H1 (cell line): ENCODE measurements around the gene TCEANC. TPM values are rescaled to one million over a fixed set of nuclear protein-coding genes. Genes with fewer than 3 reads are reported as not detected.

Experiments
- CTCF ChIA-PET: fragments of 300-600 bp; sonication (Branson Sonifier 250); formaldehyde crosslinking; loops from one replicate; lab custom pipeline; 2021; ENCODE audit not compliant: partially characterized antibody; lab: Charles Lee
- POLR2A ChIA-PET: fragments of 300-600 bp; sonication (Branson Sonifier 250); formaldehyde crosslinking; loops from one replicate; lab custom pipeline; 2021; ENCODE audit warnings: inconsistent platforms; ENCODE audit not compliant: partially characterized antibody; lab: Charles Lee
- DNase-seq, 2 experiments: peaks; one replicate each; pipeline versions ENCODE4 v3.0.0 to v3.0.0-alpha.2; 2010 to 2022; ENCODE audit warnings: low spot score in 2 of 2, low read depth in 1 of 2, mixed read lengths in 1 of 2
- FAIRE-seq: peaks from 2 replicates; lab custom pipeline; 2011; peaks lifted over from hg19 to GRCh38; lab: Jason Lieb, UNC
- H2AFZ ChIP-seq: 2 replicates; pipeline ENCODE4 v1.8.1; 2012; ENCODE audit warnings: low read length, inconsistent platforms
- H2AK5ac ChIP-seq: 2 replicates; pipeline ENCODE4 v1.6.1; 2013; ENCODE audit warnings: low read depth, low read length
- H2BK120ac ChIP-seq: replicated peaks from 2 replicates; pipeline ENCODE3; 2013; ENCODE audit warnings: low read depth, low read length, inconsistent platforms
- H2BK12ac ChIP-seq: 2 replicates; pipeline ENCODE4 v1.6.1; 2013; ENCODE audit warnings: low read depth, low read length
- H2BK15ac ChIP-seq: 2 replicates; pipeline ENCODE4 v1.6.1; 2013; ENCODE audit warnings: low read length
- H2BK20ac ChIP-seq: 2 replicates; pipeline ENCODE4 v1.6.1; 2013; ENCODE audit warnings: low read length
- H2BK5ac ChIP-seq: 2 replicates; pipeline ENCODE4 v1.6.1; 2013; ENCODE audit warnings: low read depth, low read length
- H3K14ac ChIP-seq: 2 replicates; pipeline ENCODE4 v1.6.1; 2013; ENCODE audit warnings: inconsistent platforms; ENCODE audit not compliant: insufficient read length
- H3K18ac ChIP-seq: 2 replicates; pipeline ENCODE4 v1.6.1; 2013; ENCODE audit warnings: low read length; ENCODE audit errors: extremely low read depth
- H3K23ac ChIP-seq: 2 replicates; pipeline ENCODE4 v1.6.1; 2013; ENCODE audit warnings: inconsistent platforms; ENCODE audit not compliant: insufficient read length
- H3K23me2 ChIP-seq: 2 replicates; pipeline ENCODE4 v1.6.1; 2013; ENCODE audit warnings: low read depth, low read length
- H3K27ac ChIP-seq: 2 replicates; pipeline ENCODE4 v1.6.1; 2011; ENCODE audit warnings: low read depth, low read length, inconsistent platforms
- H3K27me3 ChIP-seq, 4 experiments: replicated peaks in 1 of 4; 1 replicate in 1 of 4; 2 replicates in 3 of 4; pipeline versions ENCODE4 v1.6.1 to v1.8.1; 2011 to 2013; ENCODE audit warnings: low read length in 3 of 4, mild to moderate bottlenecking in 3 of 4, inconsistent platforms in 2 of 4, mixed read lengths in 2 of 4, moderate library complexity in 1 of 4; ENCODE audit not compliant: control insufficient read depth in 3 of 4, insufficient read depth in 3 of 4; ENCODE audit errors: extremely low read depth in 1 of 4
- H3K36me3 ChIP-seq, 4 experiments: 2 replicates each; pipeline versions ENCODE4 v1.6.1 to v1.8.1; 2011 to 2013; ENCODE audit warnings: mild to moderate bottlenecking in 4 of 4, low read length in 3 of 4, moderate library complexity in 2 of 4, control low read depth in 1 of 4, inconsistent platforms in 1 of 4; ENCODE audit not compliant: insufficient read depth in 4 of 4, control insufficient read depth in 2 of 4
- H3K4ac ChIP-seq: replicated peaks from 2 replicates; pipeline ENCODE3; 2013; ENCODE audit warnings: low read length, low read depth, mixed read lengths, inconsistent platforms; ENCODE audit not compliant: insufficient read length
- H3K4me1 ChIP-seq, 4 experiments: replicated peaks in 1 of 4; 1 replicate in 1 of 4; 2 replicates in 3 of 4; pipeline versions ENCODE4 v1.6.1 to v1.8.1; 2011 to 2013; ENCODE audit warnings: low read length in 3 of 4, inconsistent platforms in 2 of 4, mixed read lengths in 1 of 4; ENCODE audit not compliant: insufficient read depth in 4 of 4, control insufficient read depth in 3 of 4
- H3K4me2 ChIP-seq, 2 experiments: 2 replicates each; pipeline versions ENCODE4 v1.6.1 to v1.8.1; 2011 to 2013; ENCODE audit warnings: low read depth in 2 of 2, low read length in 2 of 2, control low read depth in 1 of 2, inconsistent platforms in 1 of 2, mild to moderate bottlenecking in 1 of 2; ENCODE audit not compliant: insufficient read depth in 1 of 2
- H3K4me3 ChIP-seq, 4 experiments: fragments of 200-600, 300-600 bp in 1 of 4; sonication (generic), shearing (Covaris generic), sonication (Bioruptor Twin) in 1 of 4; 2 replicates each; pipeline versions ENCODE4 v1.5.1 to v1.8.1; 2011 to 2016; ENCODE audit warnings: low read length in 4 of 4, low read depth in 3 of 4, control low read depth in 2 of 4, inconsistent platforms in 2 of 4, mild to moderate bottlenecking in 2 of 4, mixed read lengths in 1 of 4, moderate library complexity in 1 of 4; ENCODE audit not compliant: insufficient read depth in 2 of 4; ENCODE audit errors: extremely low read depth in 1 of 4
- H3K56ac ChIP-seq: replicated peaks from 2 replicates; pipeline ENCODE3; 2013; ENCODE audit warnings: low read depth, mild to moderate bottlenecking, mixed read lengths, low read length, inconsistent platforms; ENCODE audit not compliant: insufficient read length
- H3K79me1 ChIP-seq: 2 replicates; pipeline ENCODE4 v1.6.1; 2013; ENCODE audit warnings: low read depth, low read length, control low read depth
- H3K79me2 ChIP-seq, 2 experiments: 2 replicates each; pipeline versions ENCODE4 v1.6.1 to v1.8.1; 2012 to 2013; ENCODE audit warnings: low read length in 2 of 2, mild to moderate bottlenecking in 2 of 2, inconsistent platforms in 1 of 2; ENCODE audit not compliant: insufficient read depth in 2 of 2, control insufficient read depth in 1 of 2
- H3K9ac ChIP-seq, 4 experiments: replicated peaks in 1 of 4; 1 replicate in 1 of 4; 2 replicates in 3 of 4; pipeline versions ENCODE4 v1.6.1 to v1.8.1; 2011 to 2013; ENCODE audit warnings: low read depth in 3 of 4, low read length in 3 of 4, control low read depth in 2 of 4, mild to moderate bottlenecking in 2 of 4, moderate library complexity in 2 of 4, inconsistent platforms in 1 of 4; ENCODE audit errors: extremely low read depth in 1 of 4
- H3K9me3 ChIP-seq, 2 experiments: 2 replicates each; pipeline versions ENCODE4 v1.6.1 to v1.8.1; 2012 to 2013; ENCODE audit warnings: mild to moderate bottlenecking in 2 of 2, moderate library complexity in 2 of 2, control low read depth in 1 of 2, inconsistent platforms in 1 of 2, low read depth in 1 of 2, low read length in 1 of 2, mixed read lengths in 1 of 2; ENCODE audit not compliant: insufficient read depth in 2 of 2
- H4K20me1 ChIP-seq, 2 experiments: replicated peaks in 1 of 2; 2 replicates each; pipeline versions ENCODE3 to v1.8.1; 2011 to 2013; ENCODE audit warnings: inconsistent platforms in 2 of 2, low read length in 2 of 2, mild to moderate bottlenecking in 1 of 2; ENCODE audit not compliant: insufficient read depth in 2 of 2, control insufficient read depth in 1 of 2
- H4K5ac ChIP-seq: 2 replicates; pipeline ENCODE4 v1.6.1; 2013; ENCODE audit warnings: low read length, low read depth, mixed read lengths, inconsistent platforms; ENCODE audit not compliant: insufficient read length
- H4K8ac ChIP-seq: 2 replicates; pipeline ENCODE4 v1.8.0; 2013; ENCODE audit warnings: mild to moderate bottlenecking, moderate library complexity, low read length, inconsistent platforms; ENCODE audit not compliant: insufficient read depth; ENCODE audit errors: extremely low read depth
- H4K91ac ChIP-seq: replicated peaks from 2 replicates; pipeline ENCODE3; 2013; ENCODE audit warnings: low read length, mixed read lengths, inconsistent platforms; ENCODE audit not compliant: insufficient read length
- ATF3 ChIP-seq: IDR thresholded peaks from 2 replicates; pipeline ENCODE4 v1.6.1; 2011; ENCODE audit warnings: low read depth, mild to moderate bottlenecking, low read length; ENCODE audit not compliant: insufficient read depth
- WGBS, 2 experiments: shearing (Covaris generic) in 1 of 2; methylation state at CpG; one replicate each; pipeline versions ENCODE4 v1.1.6 to v1.1.7; 2013 to 2015; ENCODE audit warnings: low lambda C conversion rate in 2 of 2, mixed read lengths in 2 of 2, inconsistent platforms in 1 of 2, low coverage in 1 of 2, missing lambda C conversion rate in 1 of 2; ENCODE audit not compliant: insufficient replicate concordance in 2 of 2, insufficient coverage in 1 of 2, insufficient read length in 1 of 2; ENCODE audit errors: extremely low coverage in 1 of 2, missing lambda C conversion rate in 1 of 2; 5-methylcytosine and 5-hydroxymethylcytosine counted together
- polyA plus RNA-seq, 7 experiments: library from polyadenylated mRNA; depleted of rRNA in 3 of 7; stranded (reverse) in 5 of 7; unstranded in 2 of 7; fragments of >200 nt in 5 of 7; fragments of 200-250 nt in 2 of 7; gene quantifications; 1 replicate in 5 of 7; 2 replicates in 1 of 7; 4 replicates in 1 of 7; pipeline versions ENCODE4 v1.2.1 to v1.2.3, GENCODE V29; 2011 to 2013; ENCODE audit warnings: missing spikeins in 2 of 7, mixed read lengths in 2 of 7
- total RNA-seq: library from RNA; stranded (reverse); fragmentation: NEBNext Ultra II Directional; extraction: Animal tissue kit (Norgen Biotek cat#: 25700); gene quantifications from 2 replicates; pipeline ENCODE4 v1.2.1, GENCODE V29; 2021

TCEANC gene
- total and polyA plus RNA-seq, 2 of the 8 experiments (the other 6 are each of a cell fraction or from before 2014, with no cell fraction given) = 0.88 to 2.0 TPM

- no peak for DNase-seq
- POLR2A ChIA-PET = interaction anchor here (1.1 kb wide), 1 partner anchor 10 kb away, joined by 3 read pairs; no protein-coding TSS in a partner anchor
- H2AK5ac ChIP-seq = no peak overlapping the region
These were observed 58.2 kb downstream of the TCEANC start for GRCh38 chrX:13711141-13711540.

More at GRCh38 chrX:13711141-13711540, 58.2 kb downstream of the TCEANC start:
- Histone ChIP-seq H3K9ac (no peak overlapping the region), H2BK20ac (no peak overlapping the region), H3K36me3 (peaks cover 0 to 7% (median 0%) of the 10 kb centered on the region in 4 experiments; a peak in 3 of 8 replicates), H4K5ac (no peak overlapping the region), H3K4me3 (no peak overlapping the region), H3K14ac (no peak overlapping the region), H3K79me2 (peaks cover 0 to 2% of the 10 kb centered on the region in 2 experiments; a peak in 1 of 4 replicates), H3K18ac (no peak overlapping the region), H2BK120ac (no peak overlapping the region), H2BK12ac (no peak overlapping the region), H3K4me2 (no peak overlapping the region), H3K23me2 (no peaks in the 10 kb centered on the region), H3K23ac (no peak overlapping the region), H3K9me3 (no peaks in the 10 kb centered on the region), H3K4me1 (no peaks in the 10 kb centered on the region), H4K91ac (no peak overlapping the region), H4K20me1 (peaks cover 0 to 2% of the 10 kb centered on the region in 2 experiments), H2BK5ac (no peak overlapping the region), H3K4ac (no peak overlapping the region), H3K56ac (no peak overlapping the region), H2BK15ac (no peak overlapping the region), H2AFZ (no peak overlapping the region), H3K27ac (no peak overlapping the region), H3K79me1 (no peaks in the 10 kb centered on the region), H3K27me3 (no peaks in the 10 kb centered on the region), H4K8ac (no peak overlapping the region)
- WGBS, 2 experiments = 83% methylated on average over 4 of the region's 4 CpGs; no CpG with 5 or more reads in 1 of the 2 experiments
- CTCF ChIA-PET = no interaction called here
- FAIRE-seq = no peak
- no peak for TF ChIP-seq ATF3

Other genes with a start within 250 kb of the TCEANC start
- gene EGFL6, start 83.5 kb upstream of the TCEANC start, total RNA-seq = 0.93 and 1.0 TPM in 2 replicates
- 1.1 TPM in 2 replicates for gene EGFL6, start 83.5 kb upstream of the TCEANC start, polyA plus RNA-seq (2011; rRNA removed)
- gene RAB9A, start 36.0 kb downstream of the TCEANC start, total RNA-seq = 29.4 and 34.0 TPM in 2 replicates
- 12.4 and 21.8 TPM in 2 replicates for gene RAB9A, start 36.0 kb downstream of the TCEANC start, polyA plus RNA-seq (2011; rRNA removed)
- 10.8 and 11.6 TPM in 2 replicates for gene TRAPPC2, start 81.5 kb downstream of the TCEANC start, total RNA-seq
- 5.8 and 6.7 TPM in 2 replicates for gene TRAPPC2, start 81.5 kb downstream of the TCEANC start, polyA plus RNA-seq (2011; rRNA removed)
- gene OFD1, start 81.6 kb downstream of the TCEANC start, total RNA-seq = 21.4 and 23.4 TPM in 2 replicates
- 8.0 and 9.0 TPM in 2 replicates for gene OFD1, start 81.6 kb downstream of the TCEANC start, polyA plus RNA-seq (2011; rRNA removed)
- 123 and 132 TPM in 2 replicates for gene GPM6B, start 164.0 kb downstream of the TCEANC start, total RNA-seq
- 175 and 179 TPM in 2 replicates for gene GPM6B, start 164.0 kb downstream of the TCEANC start, polyA plus RNA-seq (2011; rRNA removed)